Prostate gland (tissue), 2 donors: ENCODE results near the gene OTOG.

Experiments
- POLR2AphosphoS5 ChIP-seq: sonication (generic); formaldehyde crosslinking; IDR thresholded peaks from one replicate; pipeline ENCODE4 v1.6.1; 2017; ENCODE audit warnings: antibody characterized with exemption
- TF ChIP-seq, protein P1 (sequence below), 4 experiments: fragments of 200-600 bp in 2 of 4; fragments of 450-650 bp in 2 of 4; sonication (generic) in 2 of 4; IDR thresholded peaks; 1 replicate in 3 of 4; 2 replicates in 1 of 4; pipeline ENCODE4 v1.5.1; 2016 to 2019; ENCODE audit warnings: antibody characterized with exemption in 4 of 4, mild to moderate bottlenecking in 2 of 4, moderate library complexity in 2 of 4

DNA sequence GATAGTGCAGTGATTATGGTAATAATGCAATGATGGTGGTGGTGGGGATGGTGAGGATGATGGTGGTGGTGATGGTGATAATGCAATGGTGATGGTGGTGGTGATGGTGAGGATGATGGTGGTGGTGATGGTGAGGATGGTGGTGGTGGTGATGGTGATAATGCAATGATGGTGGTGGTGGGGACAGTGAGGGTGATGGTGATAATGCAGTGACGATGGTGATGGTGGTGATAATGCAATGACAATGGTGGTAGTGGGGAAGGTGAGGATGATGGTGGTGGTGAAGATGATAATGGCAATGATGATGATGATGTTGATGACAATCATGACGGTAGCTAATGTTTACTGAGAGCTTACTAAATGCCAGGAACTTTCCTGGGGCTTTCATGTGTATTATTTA, 92.7 kb downstream of the OTOG start:
- TF ChIP-seq, protein P1, sequence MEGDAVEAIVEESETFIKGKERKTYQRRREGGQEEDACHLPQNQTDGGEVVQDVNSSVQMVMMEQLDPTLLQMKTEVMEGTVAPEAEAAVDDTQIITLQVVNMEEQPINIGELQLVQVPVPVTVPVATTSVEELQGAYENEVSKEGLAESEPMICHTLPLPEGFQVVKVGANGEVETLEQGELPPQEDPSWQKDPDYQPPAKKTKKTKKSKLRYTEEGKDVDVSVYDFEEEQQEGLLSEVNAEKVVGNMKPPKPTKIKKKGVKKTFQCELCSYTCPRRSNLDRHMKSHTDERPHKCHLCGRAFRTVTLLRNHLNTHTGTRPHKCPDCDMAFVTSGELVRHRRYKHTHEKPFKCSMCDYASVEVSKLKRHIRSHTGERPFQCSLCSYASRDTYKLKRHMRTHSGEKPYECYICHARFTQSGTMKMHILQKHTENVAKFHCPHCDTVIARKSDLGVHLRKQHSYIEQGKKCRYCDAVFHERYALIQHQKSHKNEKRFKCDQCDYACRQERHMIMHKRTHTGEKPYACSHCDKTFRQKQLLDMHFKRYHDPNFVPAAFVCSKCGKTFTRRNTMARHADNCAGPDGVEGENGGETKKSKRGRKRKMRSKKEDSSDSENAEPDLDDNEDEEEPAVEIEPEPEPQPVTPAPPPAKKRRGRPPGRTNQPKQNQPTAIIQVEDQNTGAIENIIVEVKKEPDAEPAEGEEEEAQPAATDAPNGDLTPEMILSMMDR (IDR thresholded peaks at IDR 0.05) = no peak
- TF ChIP-seq POLR2AphosphoS5 = no peak
